Activated B cell treated with CpG ODN at 0.5 μM for 24 hours (primary cell): ENCODE data around the gene CLDN12. TPM values are rescaled to one million over a fixed set of nuclear protein-coding genes. Genes with fewer than 3 reads are reported as not detected.
"Not testable (repeated sequence)": the region's sequence is repeated elsewhere in the genome, so short reads cannot be mapped to it uniquely, and the experiment has no call there.

Experiments
- ATAC-seq: fragments of 200-7000 bp; cut with Tn5 transposase; one replicate; pipeline ENCODE4 v1.10.0; 2021; ENCODE audit warnings: low read depth, mild to moderate bottlenecking, moderate library complexity
- CTCF ChIA-PET: fragments of 350-600 bp; sonication (Branson Sonifier 250); formaldehyde crosslinking; loops from one replicate; lab custom pipeline; 2021; ENCODE audit warnings: antibody characterized with exemption; lab: Charles Lee
- POLR2A ChIA-PET: fragments of 350-600 bp; sonication (Branson Sonifier 250); formaldehyde crosslinking; loops from one replicate; lab custom pipeline; 2021; ENCODE audit warnings: antibody characterized with exemption; lab: Charles Lee
- DNase-seq: peaks from one replicate; pipeline ENCODE4 v3.0.0; 2022
- H3K27ac Mint-ChIP-seq: one replicate; pipeline ENCODE4 v1.8.0; 2020; ENCODE audit warnings: mixed read lengths
- H3K27me3 Mint-ChIP-seq: one replicate; pipeline ENCODE4 v1.8.0; 2021; ENCODE audit warnings: mixed read lengths
- H3K36me3 Mint-ChIP-seq: one replicate; pipeline ENCODE4 v1.8.0; 2021; ENCODE audit warnings: low read depth, mixed read lengths
- H3K4me1 Mint-ChIP-seq: one replicate; pipeline ENCODE4 v1.8.0; 2021; ENCODE audit warnings: mixed read lengths
- H3K4me3 Mint-ChIP-seq: one replicate; pipeline ENCODE4 v1.8.0; 2020; ENCODE audit warnings: mild to moderate bottlenecking, mixed read lengths
- H3K9me3 Mint-ChIP-seq: one replicate; pipeline ENCODE4 v1.8.0; 2020; ENCODE audit warnings: mixed read lengths
- CTCF ChIP-seq: fragments of 200-600 bp; IDR thresholded peaks from one replicate; pipeline ENCODE4 v1.8.0; 2022; ENCODE audit warnings: antibody characterized with exemption, mild to moderate bottlenecking
- intact Hi-C: fragments of 100-400 bp; cut with micrococcal nuclease; formaldehyde crosslinking; loops from one replicate; pipeline ENCODE4 v1.15.1; 2024
- total RNA-seq: library from RNA; stranded (reverse); gene quantifications from 2 replicates; pipeline ENCODE4 v1.2.3, GENCODE V29; 2022

CLDN12 gene
- total RNA-seq, 1 donor from 2014 or later, result 9.0 TPM

- CTCF ChIA-PET, result interaction anchor here (0.6 kb wide), 1 partner anchor 15 kb away, joined by 3 read pairs; no protein-coding TSS in a partner anchor
- no peak overlapping the region for H3K27ac Mint-ChIP-seq
- DNase-seq (no peak), ATAC-seq (no peak)
- POLR2A ChIA-PET, result no interaction called here
- H3K36me3 Mint-ChIP-seq, result peaks cover 6% of the 10 kb centered on the region
- H3K4me3 Mint-ChIP-seq, result no peak overlapping the region
- peaks cover 15% of the 10 kb centered on the region for H3K4me1 Mint-ChIP-seq
- no peak for TF ChIP-seq CTCF
- peaks cover 13% of the 10 kb centered on the region for H3K9me3 Mint-ChIP-seq
- intact Hi-C loops, result loop anchor here (10.0 kb wide), 1 partner anchor 1425 kb away; the partner anchor contains the start of gene MTERF1
- H3K27me3 Mint-ChIP-seq, result peaks cover 4% of the 10 kb centered on the region
Measured at GRCh38 chr7:90459888-90460287, 56.6 kb downstream of the CLDN12 start.

GRCh38 chr7:90461219-90461618 lies 58.0 kb downstream of the CLDN12 start:
- no peak for TF ChIP-seq CTCF
- ChIA-PET CTCF (no interaction called here), POLR2A (no interaction called here)
- DNase-seq, result no peak
- Mint-ChIP-seq H3K27ac (no peak overlapping the region), H3K4me3 (no peak overlapping the region), H3K36me3 (peaks cover 7% of the 10 kb centered on the region), H3K27me3 (no peaks in the 10 kb centered on the region), H3K9me3 (peaks cover 19% of the 10 kb centered on the region), H3K4me1 (peaks cover 7% of the 10 kb centered on the region)
- intact Hi-C loops, result no loop called here
- no peak for ATAC-seq

- H3K27ac Mint-ChIP-seq, H3K27me3 Mint-ChIP-seq, DNase-seq, POLR2A ChIA-PET, intact Hi-C loops, H3K4me1 Mint-ChIP-seq, H3K36me3 Mint-ChIP-seq, CTCF ChIA-PET: not testable (repeated sequence)
- Mint-ChIP-seq H3K4me3 (peak overlapping the region; percentile 47), H3K9me3 (peaks cover 19% of the 10 kb centered on the region)
- peak; percentile 47 for ATAC-seq
Measured at GRCh38 chr7:90463151-90463628, 59.9 kb downstream of the CLDN12 start.

Other genes with a start within 250 kb of the CLDN12 start
- gene STEAP1, start 249.0 kb upstream of the CLDN12 start, total RNA-seq, result 0.80 and 0.86 TPM in 2 replicates
- not detected in 2 replicates for gene STEAP2, start 191.7 kb upstream of the CLDN12 start, total RNA-seq
- 0.62 TPM in 1 of 2 replicates, not detected in the other for gene CFAP69, start 158.3 kb upstream of the CLDN12 start, total RNA-seq
- not detected in 2 replicates for gene FAM237B, start 82.2 kb upstream of the CLDN12 start, total RNA-seq
- 28.8 and 29.5 TPM in 2 replicates for gene GTPBP10, start 56.7 kb upstream of the CLDN12 start, total RNA-seq
- not detected in 2 replicates for gene PTTG1IP2, start 66.2 kb downstream of the CLDN12 start, total RNA-seq
- 130 and 140 TPM in 2 replicates for gene CDK14, start 192.9 kb downstream of the CLDN12 start, total RNA-seq